GM18517 (cell line): ENCODE results near the gene USP17L20.
"Not testable (repeated sequence)": the region's sequence is repeated elsewhere in the genome, so short reads cannot be mapped to it uniquely, and the experiment has no call there.

ENCODE experiments used
- ATAC-seq: cut with Tn5 transposase; IDR thresholded peaks from one replicate; pipeline ENCODE4 v1.9.1; 2021; ENCODE audit warnings: mild to moderate bottlenecking, moderate library complexity; ENCODE audit not compliant: unreplicated experiment

Gene USP17L20

GRCh38 chr4:9257824-9258223, at the start of gene USP17L20:
TSS of gene USP17L20 (plus strand) at chr4:9258124. CDS start at chr4:9258124, 0 bp downstream.
- not testable (repeated sequence) for ATAC-seq

- ATAC-seq, result not testable (repeated sequence)
These were observed 47.6 kb upstream of the USP17L20 start, which contains the start of gene USP17L10 for GRCh38 chr4:9210357-9210756. TSS of gene USP17L10 (plus strand) at chr4:9210657. CDS start at chr4:9210657, 0 bp downstream.

GRCh38 chr4:9214701-9215100, 43.2 kb upstream of the USP17L20 start:
- ATAC-seq, result not testable (repeated sequence)

GRCh38 chr4:9215105-9215504, 42.8 kb upstream of the USP17L20 start, which contains the start of gene USP17L11:
TSS of gene USP17L11 (plus strand) at chr4:9215405. CDS start at chr4:9215405, 0 bp downstream.
- ATAC-seq, result not testable (repeated sequence)

- not testable (repeated sequence) for ATAC-seq
These were observed 38.1 kb upstream of the USP17L20 start, which contains the start of gene USP17L12 for GRCh38 chr4:9219852-9220251. TSS of gene USP17L12 (plus strand) at chr4:9220152. CDS start at chr4:9220152, 0 bp downstream.

- not testable (repeated sequence) for ATAC-seq
These were observed 33.3 kb upstream of the USP17L20 start, which contains the start of gene USP17L13 for GRCh38 chr4:9224596-9224995. TSS of gene USP17L13 (plus strand) at chr4:9224896. CDS start at chr4:9224896, 0 bp downstream.

GRCh38 chr4:9230249-9230648, 27.7 kb upstream of the USP17L20 start:
- ATAC-seq, result not testable (repeated sequence)

- ATAC-seq, result not testable (repeated sequence)
These were observed 23.8 kb upstream of the USP17L20 start, which contains the start of gene USP17L15 for GRCh38 chr4:9234085-9234484. TSS of gene USP17L15 (plus strand) at chr4:9234385. CDS start at chr4:9234385, 0 bp downstream.

- ATAC-seq, result not testable (repeated sequence)
These were observed 19.5 kb upstream of the USP17L20 start for GRCh38 chr4:9238461-9238860.

- not testable (repeated sequence) for ATAC-seq
These were observed 14.3 kb upstream of the USP17L20 start, which contains the start of gene USP17L17 for GRCh38 chr4:9243579-9243978. TSS of gene USP17L17 (plus strand) at chr4:9243879. CDS start at chr4:9243879, 0 bp downstream.

- ATAC-seq, result not testable (repeated sequence)
These were observed 9.8 kb upstream of the USP17L20 start, which contains the start of gene USP17L18 for GRCh38 chr4:9247953-9248680. TSS of gene USP17L18 (plus strand) at chr4:9248630. CDS start at chr4:9248630, 0 bp downstream.

GRCh38 chr4:9253078-9253477, 4.8 kb upstream of the USP17L20 start, which contains the start of gene USP17L19:
TSS of gene USP17L19 (plus strand) at chr4:9253378. CDS start at chr4:9253378, 0 bp downstream.
- not testable (repeated sequence) for ATAC-seq

GRCh38 chr4:9262572-9262971, 4.6 kb downstream of the USP17L20 start, which contains the start of gene USP17L21:
TSS of gene USP17L21 (plus strand) at chr4:9262872. CDS start at chr4:9262872, 0 bp downstream.
- ATAC-seq, result not testable (repeated sequence)

- not testable (repeated sequence) for ATAC-seq
These were observed 9.4 kb downstream of the USP17L20 start, which contains the start of gene USP17L22 for GRCh38 chr4:9267319-9267718. TSS of gene USP17L22 (plus strand) at chr4:9267619. CDS start at chr4:9267619, 0 bp downstream.

GRCh38 chr4:9271719-9272118, 13.8 kb downstream of the USP17L20 start:
- not testable (repeated sequence) for ATAC-seq
